MCF 10A (cell line): ENCODE results near the gene C5orf47. TPM values are rescaled to one million over a fixed set of nuclear protein-coding genes. Genes with fewer than 3 reads are reported as not detected.

Source experiments
- BruUV-seq: library from RNA; stranded (reverse); fragments of 400-500 nt; replicated peaks from 2 replicates; lab custom pipeline; 2021; lab: Mats Ljungman, UMichigan
- CTCF ChIA-PET: fragments of 300-600 bp; sonication (Branson Sonifier 250); formaldehyde crosslinking; extraction: SDS; loops from one replicate; lab custom pipeline; 2021; ENCODE audit warnings: antibody characterized with exemption, inconsistent platforms; lab: Yijun Ruan, JAX
- POLR2A ChIA-PET: fragments of 300-600, 350-650 bp; sonication (Branson Sonifier 250); formaldehyde crosslinking; extraction: SDS; loops from one replicate; lab custom pipeline; 2020; ENCODE audit warnings: antibody characterized with exemption, inconsistent platforms; lab: Yijun Ruan, JAX
- DNase-seq: peaks from one replicate; pipeline ENCODE4 v3.0.0-alpha.2; 2018; ENCODE audit not compliant: unreplicated experiment
- H3K27ac Mint-ChIP-seq: one replicate; pipeline ENCODE4 v1.8.0; 2022; ENCODE audit warnings: mild to moderate bottlenecking, low read depth, mixed read lengths; ENCODE audit not compliant: unreplicated experiment
- H3K27me3 Mint-ChIP-seq: one replicate; pipeline ENCODE4 v1.8.0; 2022; ENCODE audit warnings: mixed read lengths; ENCODE audit not compliant: insufficient read depth, unreplicated experiment
- H3K36me3 Mint-ChIP-seq: one replicate; pipeline ENCODE4 v1.8.0; 2022; ENCODE audit warnings: mild to moderate bottlenecking, moderate library complexity, mixed read lengths; ENCODE audit not compliant: insufficient read depth, unreplicated experiment
- H3K4me1 Mint-ChIP-seq: one replicate; pipeline ENCODE4 v1.8.0; 2022; ENCODE audit warnings: mixed read lengths; ENCODE audit not compliant: insufficient read depth, unreplicated experiment
- H3K4me3 Mint-ChIP-seq: one replicate; pipeline ENCODE4 v1.8.0; 2022; ENCODE audit warnings: mild to moderate bottlenecking, moderate library complexity, mixed read lengths; ENCODE audit not compliant: unreplicated experiment
- H3K9me3 Mint-ChIP-seq: one replicate; pipeline ENCODE4 v1.8.0; 2022; ENCODE audit warnings: mixed read lengths; ENCODE audit not compliant: unreplicated experiment
- CTCF ChIP-seq: fragments of 200-600 bp; IDR thresholded peaks from one replicate; pipeline ENCODE4 v1.8.0; 2022; ENCODE audit warnings: antibody characterized with exemption, mild to moderate bottlenecking; ENCODE audit not compliant: unreplicated experiment
- intact Hi-C: fragments of 100-400 bp; cut with micrococcal nuclease; formaldehyde crosslinking; loops from 2 replicates; pipeline ENCODE4 v1.14.1; 2022
- total RNA-seq: library from RNA; stranded (reverse); gene quantifications from 2 replicates; pipeline ENCODE4 v1.2.3, GENCODE V29; 2022

C5orf47 gene
- total RNA-seq, 1 experiment from 2014 or later, result not detected

- peaks cover 46% of the 10 kb centered on the region for H3K36me3 Mint-ChIP-seq
- H3K27me3 Mint-ChIP-seq, result no peaks in the 10 kb centered on the region
- DNase-seq, result no peak
- intact Hi-C loops, result loop anchor here (2.0 kb wide), 1 partner anchor 75 kb away; the partner anchor contains the start of gene CPEB4
- peaks cover 15% of the 10 kb centered on the region for H3K4me1 Mint-ChIP-seq
- CTCF ChIA-PET, result interaction anchor here (0.6 to 2.8 kb wide), 13 partner anchors 10 to 355 kb away, joined by 3 to 24 read pairs (median 7); partner anchors contain the start of gene BOD1
- H3K27ac Mint-ChIP-seq, result no peak overlapping the region
- BruUV-seq, result no TSS peak
- H3K9me3 Mint-ChIP-seq, result no peaks in the 10 kb centered on the region
- POLR2A ChIA-PET, result interaction anchor here (0.6 to 3.7 kb wide), 23 partner anchors 9 to 764 kb away, joined by 3 to 46 read pairs (median 4); partner anchors contain the start of genes BOD1, CPEB4 and STC2
- H3K4me3 Mint-ChIP-seq, result peak overlapping the region; percentile 67
- TF ChIP-seq CTCF, result no peak
Measured at GRCh38 chr5:173963867-173964441, 25.0 kb upstream of the C5orf47 start.

- peaks cover 19% of the 10 kb centered on the region for H3K4me1 Mint-ChIP-seq
- H3K36me3 Mint-ChIP-seq, result peaks cover 41% of the 10 kb centered on the region
- intact Hi-C loops, result no loop called here
- BruUV-seq, result no TSS peak
- no peaks in the 10 kb centered on the region for H3K27me3 Mint-ChIP-seq
- ChIA-PET POLR2A (interaction anchor here (0.6 to 3.7 kb wide), 9 partner anchors 9 to 765 kb away, joined by 3 to 46 read pairs (median 6); partner anchors contain the start of gene BOD1), CTCF (interaction anchor here (1.7 to 1.9 kb wide), 4 partner anchors 9 to 349 kb away, joined by 4 to 24 read pairs (median 10); partner anchors contain the start of gene BOD1)
- no peak overlapping the region for H3K27ac Mint-ChIP-seq
- DNase-seq, result no peak
- H3K9me3 Mint-ChIP-seq, result no peaks in the 10 kb centered on the region
- peak overlapping the region; percentile 67 for H3K4me3 Mint-ChIP-seq
- no peak for TF ChIP-seq CTCF
Measured at GRCh38 chr5:173964506-173964905, 24.5 kb upstream of the C5orf47 start.

DNA sequence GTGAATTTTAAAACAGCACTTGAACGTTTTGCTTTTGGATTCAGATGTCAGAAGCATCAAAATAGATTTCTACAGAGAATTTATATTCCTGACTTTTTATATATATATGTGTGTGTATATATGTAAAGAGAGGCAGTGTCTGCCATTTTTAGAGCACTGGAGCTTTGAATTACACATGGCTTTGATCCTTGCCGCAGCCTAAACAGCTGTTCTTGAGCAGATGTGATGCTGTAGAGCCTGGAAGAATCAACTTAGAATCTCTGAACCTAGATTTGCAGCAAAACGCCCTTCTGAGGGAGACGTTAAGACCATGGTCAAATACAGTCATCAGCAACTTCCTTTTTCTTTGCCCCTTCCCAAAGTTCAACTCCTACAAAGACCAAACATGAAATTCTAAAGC, 21.7 kb upstream of the C5orf47 start:
- peaks cover 17% of the 10 kb centered on the region for H3K36me3 Mint-ChIP-seq
- DNase-seq, result no peak
- ChIA-PET CTCF (interaction anchor here (11.0 kb wide), 1 partner anchor 346 kb away, joined by 334 read pairs; the partner anchor contains the start of gene BOD1), POLR2A (interaction anchor here (0.7 to 1.7 kb wide), 2 partner anchors 9 to 190 kb away, joined by 3 read pairs; no protein-coding TSS in a partner anchor)
- no peaks in the 10 kb centered on the region for H3K27me3 Mint-ChIP-seq
- H3K4me1 Mint-ChIP-seq, result peaks cover 19% of the 10 kb centered on the region
- no TSS peak for BruUV-seq
- intact Hi-C loops, result no loop called here
- H3K4me3 Mint-ChIP-seq, result no peak overlapping the region
- no peak overlapping the region for H3K27ac Mint-ChIP-seq
- TF ChIP-seq CTCF, result no peak
- no peaks in the 10 kb centered on the region for H3K9me3 Mint-ChIP-seq

- Mint-ChIP-seq H3K27ac (no peak overlapping the region), H3K36me3 (peaks cover 7% of the 10 kb centered on the region), H3K4me1 (peaks cover 14% of the 10 kb centered on the region), H3K4me3 (no peak overlapping the region), H3K9me3 (no peaks in the 10 kb centered on the region), H3K27me3 (no peaks in the 10 kb centered on the region)
- ChIA-PET POLR2A (interaction anchor here (0.7 kb wide), 1 partner anchor 189 kb away, joined by 3 read pairs; no protein-coding TSS in a partner anchor), CTCF (interaction anchor here (0.7 to 11.0 kb wide), 3 partner anchors 16 to 347 kb away, joined by 3 to 334 read pairs (median 4); partner anchors contain the start of gene BOD1)
- intact Hi-C loops, result no loop called here
- DNase-seq, result no peak
- TF ChIP-seq CTCF, result no peak
- no TSS peak for BruUV-seq
Measured at GRCh38 chr5:173968154-173968797, 20.7 kb upstream of the C5orf47 start.
